NK-92 treated with Interleukin-12 subunit alpha and Interleukin-12 subunit beta, amount 100 ng/mL, for 24 hours (cell line): ENCODE results near the gene OAF.
"Not testable (repeated sequence)": the region's sequence is repeated elsewhere in the genome, so short reads cannot be mapped to it uniquely, and the experiment has no call there.

Experiments used
- DNase-seq: peaks from one replicate; lab custom pipeline; 2025; lab: John Stamatoyannopoulos, UW

OAF gene

GRCh38 chr11:120241277-120241676 lies 30.4 kb downstream of the OAF start:
- no peak for DNase-seq

GRCh38 chr11:120243221-120243620 lies 32.4 kb downstream of the OAF start:
- DNase-seq, result no peak

- peak; percentile 19 for DNase-seq
Observed at GRCh38 chr11:120244476-120245365, 33.9 kb downstream of the OAF start.

GRCh38 chr11:120245434-120245833 lies 34.6 kb downstream of the OAF start:
- no peak for DNase-seq

GRCh38 chr11:120248551-120249278 lies 37.9 kb downstream of the OAF start:
- no peak for DNase-seq

GRCh38 chr11:120249279-120250262 lies 38.7 kb downstream of the OAF start:
- peak; percentile 31 for DNase-seq

GRCh38 chr11:120253377-120253776 lies 42.5 kb downstream of the OAF start:
- not testable (repeated sequence) for DNase-seq

GRCh38 chr11:120254788-120255518 lies 44.1 kb downstream of the OAF start:
- no peak for DNase-seq

- no peak for DNase-seq
Observed at GRCh38 chr11:120255519-120255866, 44.7 kb downstream of the OAF start.

- no peak for DNase-seq
Observed at GRCh38 chr11:120256178-120256577, 45.3 kb downstream of the OAF start.

GRCh38 chr11:120256779-120257178 lies 45.9 kb downstream of the OAF start:
- no peak for DNase-seq

GRCh38 chr11:120257346-120257745 lies 46.5 kb downstream of the OAF start:
- DNase-seq, result no peak

- DNase-seq, result no peak
Observed at GRCh38 chr11:120258661-120259060, 47.8 kb downstream of the OAF start.

GRCh38 chr11:120259241-120259640 lies 48.4 kb downstream of the OAF start:
- no peak for DNase-seq

- DNase-seq, result no peak
Observed at GRCh38 chr11:120259988-120260565, 49.2 kb downstream of the OAF start.

- no peak for DNase-seq
Observed at GRCh38 chr11:120260616-120261015, 49.8 kb downstream of the OAF start.

- DNase-seq, result no peak
Observed at GRCh38 chr11:120261321-120261720, 50.5 kb downstream of the OAF start.

- DNase-seq, result no peak
Observed at GRCh38 chr11:120261931-120262330, 51.1 kb downstream of the OAF start.

- DNase-seq, result no peak
Observed at GRCh38 chr11:120267319-120267718, 56.5 kb downstream of the OAF start.

GRCh38 chr11:120268686-120269085 lies 57.9 kb downstream of the OAF start:
- DNase-seq, result no peak

GRCh38 chr11:120270386-120270785 lies 59.6 kb downstream of the OAF start:
- DNase-seq, result no peak
